NCI-H1048 (cell line): ENCODE measurements around the gene IGFBP5.

Source experiments
- DNase-seq: peaks from one replicate; lab custom pipeline; 2025; lab: John Stamatoyannopoulos, UW

The IGFBP5 gene

GRCh38 chr2:216644842-216645635, 50.3 kb downstream of the IGFBP5 start:
- no peak for DNase-seq

- DNase-seq, result no peak
Measured at GRCh38 chr2:216643986-216644659, 51.2 kb downstream of the IGFBP5 start.

GRCh38 chr2:216637472-216637871, 57.9 kb downstream of the IGFBP5 start:
- DNase-seq, result no peak

GRCh38 chr2:216636551-216637450, 58.5 kb downstream of the IGFBP5 start:
- peak; percentile 93 for DNase-seq

GRCh38 chr2:216635701-216636550, 59.4 kb downstream of the IGFBP5 start:
- no peak for DNase-seq

- no peak for DNase-seq
Measured at GRCh38 chr2:216635171-216635570, 60.2 kb downstream of the IGFBP5 start.

GRCh38 chr2:216634370-216635148, 60.8 kb downstream of the IGFBP5 start:
- DNase-seq, result no peak

GRCh38 chr2:216633616-216634369, 61.6 kb downstream of the IGFBP5 start:
- DNase-seq, result no peak

- peak; percentile 44 for DNase-seq
Measured at GRCh38 chr2:216632952-216633615, 62.3 kb downstream of the IGFBP5 start, which contains the start of gene IGFBP2. Gene IGFBP2, plus strand, starts transcription at chr2:216633420. Its CDS starts 104 bp downstream, at chr2:216633524.

GRCh38 chr2:216632346-216632951, 62.9 kb downstream of the IGFBP5 start:
- DNase-seq, result no peak

- no peak for DNase-seq
Measured at GRCh38 chr2:216629784-216630183, 65.6 kb downstream of the IGFBP5 start.

- DNase-seq, result no peak
Measured at GRCh38 chr2:216626875-216627245, 68.5 kb downstream of the IGFBP5 start.

GRCh38 chr2:216626168-216626874, 69.0 kb downstream of the IGFBP5 start:
- no peak for DNase-seq

- no peak for DNase-seq
Measured at GRCh38 chr2:216624251-216624650, 71.1 kb downstream of the IGFBP5 start.

GRCh38 chr2:216622526-216622925, 72.8 kb downstream of the IGFBP5 start:
- DNase-seq, result no peak
